Lower leg skin (tissue), 3 donors: ENCODE data around the gene PCNX1.

Experiments
- POLR2A ChIP-seq, 2 donors: fragments of 450-650 bp; IDR thresholded peaks; one replicate each; pipeline ENCODE4 v1.6.1; 2016 to 2017; ENCODE audit warnings: antibody characterized with exemption in 2 of 2, mild to moderate bottlenecking in 1 of 2, moderate library complexity in 1 of 2
- TF ChIP-seq, protein P1 (sequence below), 3 donors: fragments of 450-650 bp; IDR thresholded peaks; one replicate each; pipeline ENCODE4 v1.5.1; 2016; ENCODE audit warnings: antibody characterized with exemption in 3 of 3, mild to moderate bottlenecking in 3 of 3, moderate library complexity in 2 of 3

DNA sequence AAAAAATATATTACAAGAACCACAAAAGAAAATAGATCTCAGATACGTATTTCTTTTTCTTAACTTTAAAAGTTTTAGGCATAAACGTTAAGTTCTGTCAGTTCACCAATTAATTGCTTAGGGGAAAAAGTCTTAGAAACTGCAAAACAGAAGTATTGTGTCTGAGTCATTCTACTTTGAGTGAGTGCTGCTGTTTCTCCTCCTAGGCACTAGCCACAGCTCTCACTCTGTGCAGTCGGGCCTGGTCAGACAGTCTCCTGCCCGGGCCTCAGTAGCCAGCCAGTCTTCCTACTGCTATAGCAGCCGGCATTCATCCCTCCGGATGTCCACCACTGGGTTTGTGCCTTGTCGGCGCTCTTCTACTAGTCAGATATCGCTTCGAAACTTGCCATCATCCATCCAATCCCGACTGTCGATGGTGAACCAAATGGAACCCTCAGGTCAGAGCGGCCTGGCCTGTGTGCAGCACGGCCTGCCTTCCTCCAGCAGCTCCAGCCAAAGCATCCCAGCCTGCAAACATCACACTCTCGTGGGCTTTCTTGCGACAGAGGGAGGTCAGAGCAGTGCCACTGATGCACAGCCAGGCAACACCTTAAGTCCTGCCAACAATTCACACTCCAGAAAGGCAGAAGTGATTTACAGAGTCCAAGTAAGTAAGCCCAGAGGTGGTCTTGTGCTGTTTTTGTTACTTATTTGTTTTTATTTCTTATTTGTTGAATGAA lies 201.3 kb downstream of the PCNX1 start:
- no peak for TF ChIP-seq POLR2A (IDR thresholded peaks at IDR 0.05)
- TF ChIP-seq, protein P1, sequence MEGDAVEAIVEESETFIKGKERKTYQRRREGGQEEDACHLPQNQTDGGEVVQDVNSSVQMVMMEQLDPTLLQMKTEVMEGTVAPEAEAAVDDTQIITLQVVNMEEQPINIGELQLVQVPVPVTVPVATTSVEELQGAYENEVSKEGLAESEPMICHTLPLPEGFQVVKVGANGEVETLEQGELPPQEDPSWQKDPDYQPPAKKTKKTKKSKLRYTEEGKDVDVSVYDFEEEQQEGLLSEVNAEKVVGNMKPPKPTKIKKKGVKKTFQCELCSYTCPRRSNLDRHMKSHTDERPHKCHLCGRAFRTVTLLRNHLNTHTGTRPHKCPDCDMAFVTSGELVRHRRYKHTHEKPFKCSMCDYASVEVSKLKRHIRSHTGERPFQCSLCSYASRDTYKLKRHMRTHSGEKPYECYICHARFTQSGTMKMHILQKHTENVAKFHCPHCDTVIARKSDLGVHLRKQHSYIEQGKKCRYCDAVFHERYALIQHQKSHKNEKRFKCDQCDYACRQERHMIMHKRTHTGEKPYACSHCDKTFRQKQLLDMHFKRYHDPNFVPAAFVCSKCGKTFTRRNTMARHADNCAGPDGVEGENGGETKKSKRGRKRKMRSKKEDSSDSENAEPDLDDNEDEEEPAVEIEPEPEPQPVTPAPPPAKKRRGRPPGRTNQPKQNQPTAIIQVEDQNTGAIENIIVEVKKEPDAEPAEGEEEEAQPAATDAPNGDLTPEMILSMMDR (IDR thresholded peaks at IDR 0.05) = no peak
